Fibroblast of the aortic adventitia (primary cell): ENCODE data around the gene SEC16B. TPM values are rescaled to one million over a fixed set of nuclear protein-coding genes. Genes with fewer than 3 reads are reported as not detected.

Source experiments
- DNase-seq: peaks from one replicate; pipeline ENCODE4 v3.0.0-alpha.2; 2010; ENCODE audit warnings: low read depth
- H3K4me3 ChIP-seq: 2 replicates; pipeline ENCODE4 v1.5.1; 2011; ENCODE audit warnings: low read depth, mild to moderate bottlenecking, control low read depth, low read length, moderate library complexity
- total RNA-seq: library from RNA; depleted of rRNA; stranded (reverse); fragments of >200 nt; gene quantifications from 2 replicates; pipeline ENCODE4 v1.2.3, GENCODE V29; 2012; ENCODE audit warnings: low replicate concordance
- TF ChIP-seq, protein P1 (sequence below): IDR thresholded peaks from 2 replicates; pipeline ENCODE4 v1.5.1; 2011; ENCODE audit warnings: mild to moderate bottlenecking, low read length, control low read depth, inconsistent platforms; ENCODE audit not compliant: insufficient read depth

SEC16B gene, protein sequence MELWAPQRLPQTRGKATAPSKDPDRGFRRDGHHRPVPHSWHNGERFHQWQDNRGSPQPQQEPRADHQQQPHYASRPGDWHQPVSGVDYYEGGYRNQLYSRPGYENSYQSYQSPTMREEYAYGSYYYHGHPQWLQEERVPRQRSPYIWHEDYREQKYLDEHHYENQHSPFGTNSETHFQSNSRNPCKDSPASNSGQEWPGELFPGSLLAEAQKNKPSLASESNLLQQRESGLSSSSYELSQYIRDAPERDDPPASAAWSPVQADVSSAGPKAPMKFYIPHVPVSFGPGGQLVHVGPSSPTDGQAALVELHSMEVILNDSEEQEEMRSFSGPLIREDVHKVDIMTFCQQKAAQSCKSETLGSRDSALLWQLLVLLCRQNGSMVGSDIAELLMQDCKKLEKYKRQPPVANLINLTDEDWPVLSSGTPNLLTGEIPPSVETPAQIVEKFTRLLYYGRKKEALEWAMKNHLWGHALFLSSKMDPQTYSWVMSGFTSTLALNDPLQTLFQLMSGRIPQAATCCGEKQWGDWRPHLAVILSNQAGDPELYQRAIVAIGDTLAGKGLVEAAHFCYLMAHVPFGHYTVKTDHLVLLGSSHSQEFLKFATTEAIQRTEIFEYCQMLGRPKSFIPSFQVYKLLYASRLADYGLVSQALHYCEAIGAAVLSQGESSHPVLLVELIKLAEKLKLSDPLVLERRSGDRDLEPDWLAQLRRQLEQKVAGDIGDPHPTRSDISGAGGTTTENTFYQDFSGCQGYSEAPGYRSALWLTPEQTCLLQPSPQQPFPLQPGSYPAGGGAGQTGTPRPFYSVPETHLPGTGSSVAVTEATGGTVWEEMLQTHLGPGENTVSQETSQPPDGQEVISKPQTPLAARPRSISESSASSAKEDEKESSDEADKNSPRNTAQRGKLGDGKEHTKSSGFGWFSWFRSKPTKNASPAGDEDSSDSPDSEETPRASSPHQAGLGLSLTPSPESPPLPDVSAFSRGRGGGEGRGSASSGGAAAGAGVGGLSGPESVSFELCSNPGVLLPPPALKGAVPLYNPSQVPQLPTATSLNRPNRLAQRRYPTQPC
- total RNA-seq, result 1.6 and 4.8 TPM in 2 replicates

GRCh38 chr1:177969825-177970371 lies at the start of gene SEC16B:
TSS of gene SEC16B (minus strand) at chr1:177970058. CDS start at chr1:177967981, 2,077 bp downstream.
- no peak within 1 kb of the TSS for H3K4me3 ChIP-seq
- no peak for DNase-seq
- TF ChIP-seq, protein P1, sequence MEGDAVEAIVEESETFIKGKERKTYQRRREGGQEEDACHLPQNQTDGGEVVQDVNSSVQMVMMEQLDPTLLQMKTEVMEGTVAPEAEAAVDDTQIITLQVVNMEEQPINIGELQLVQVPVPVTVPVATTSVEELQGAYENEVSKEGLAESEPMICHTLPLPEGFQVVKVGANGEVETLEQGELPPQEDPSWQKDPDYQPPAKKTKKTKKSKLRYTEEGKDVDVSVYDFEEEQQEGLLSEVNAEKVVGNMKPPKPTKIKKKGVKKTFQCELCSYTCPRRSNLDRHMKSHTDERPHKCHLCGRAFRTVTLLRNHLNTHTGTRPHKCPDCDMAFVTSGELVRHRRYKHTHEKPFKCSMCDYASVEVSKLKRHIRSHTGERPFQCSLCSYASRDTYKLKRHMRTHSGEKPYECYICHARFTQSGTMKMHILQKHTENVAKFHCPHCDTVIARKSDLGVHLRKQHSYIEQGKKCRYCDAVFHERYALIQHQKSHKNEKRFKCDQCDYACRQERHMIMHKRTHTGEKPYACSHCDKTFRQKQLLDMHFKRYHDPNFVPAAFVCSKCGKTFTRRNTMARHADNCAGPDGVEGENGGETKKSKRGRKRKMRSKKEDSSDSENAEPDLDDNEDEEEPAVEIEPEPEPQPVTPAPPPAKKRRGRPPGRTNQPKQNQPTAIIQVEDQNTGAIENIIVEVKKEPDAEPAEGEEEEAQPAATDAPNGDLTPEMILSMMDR, result no peak

DNA sequence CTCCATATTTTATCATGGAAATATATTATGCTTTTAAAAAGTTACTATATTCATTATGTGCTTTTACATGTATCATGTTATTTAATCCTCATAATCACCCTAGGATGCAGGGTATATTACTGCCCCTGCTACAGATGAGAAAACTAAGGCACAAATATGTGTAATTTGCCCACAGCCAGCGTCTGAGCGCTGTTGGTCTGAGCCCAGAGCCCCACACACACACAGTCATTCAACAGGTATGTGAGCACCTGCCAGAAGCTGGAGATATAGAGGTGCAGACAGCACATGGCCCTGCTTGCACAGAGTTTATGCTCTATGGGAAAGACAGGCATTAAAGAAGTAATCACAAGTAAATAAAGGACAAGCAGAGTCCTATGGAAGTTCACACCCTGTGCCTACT lies 49.8 kb upstream of the SEC16B start:
- DNase-seq, result no peak
- no peak overlapping the region for H3K4me3 ChIP-seq
- TF ChIP-seq, protein P1, result no peak

- TF ChIP-seq, protein P1, result no peak
- DNase-seq, result no peak
- H3K4me3 ChIP-seq, result no peak overlapping the region
These were observed 49.4 kb upstream of the SEC16B start for GRCh38 chr1:178019208-178019607.

DNA sequence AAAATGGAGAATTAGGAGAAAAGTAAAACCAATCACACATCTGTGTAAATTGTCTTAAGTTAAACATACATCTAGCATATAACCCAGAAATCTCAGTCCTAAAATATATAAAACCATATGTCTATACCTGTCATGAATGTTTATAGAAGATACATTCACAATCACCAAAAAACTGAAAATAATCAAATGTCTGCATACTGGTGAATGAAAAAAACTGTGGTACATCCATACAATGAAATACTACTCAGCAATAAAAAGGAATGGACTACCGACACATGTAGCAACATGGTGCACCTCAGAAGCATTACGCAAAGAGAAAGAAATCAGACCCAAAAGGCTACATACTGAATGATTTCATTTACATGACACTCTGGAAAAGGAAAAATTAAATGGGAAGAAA lies 47.7 kb upstream of the SEC16B start:
- TF ChIP-seq, protein P1, result no peak
- no peak overlapping the region for H3K4me3 ChIP-seq
- no peak for DNase-seq

DNA sequence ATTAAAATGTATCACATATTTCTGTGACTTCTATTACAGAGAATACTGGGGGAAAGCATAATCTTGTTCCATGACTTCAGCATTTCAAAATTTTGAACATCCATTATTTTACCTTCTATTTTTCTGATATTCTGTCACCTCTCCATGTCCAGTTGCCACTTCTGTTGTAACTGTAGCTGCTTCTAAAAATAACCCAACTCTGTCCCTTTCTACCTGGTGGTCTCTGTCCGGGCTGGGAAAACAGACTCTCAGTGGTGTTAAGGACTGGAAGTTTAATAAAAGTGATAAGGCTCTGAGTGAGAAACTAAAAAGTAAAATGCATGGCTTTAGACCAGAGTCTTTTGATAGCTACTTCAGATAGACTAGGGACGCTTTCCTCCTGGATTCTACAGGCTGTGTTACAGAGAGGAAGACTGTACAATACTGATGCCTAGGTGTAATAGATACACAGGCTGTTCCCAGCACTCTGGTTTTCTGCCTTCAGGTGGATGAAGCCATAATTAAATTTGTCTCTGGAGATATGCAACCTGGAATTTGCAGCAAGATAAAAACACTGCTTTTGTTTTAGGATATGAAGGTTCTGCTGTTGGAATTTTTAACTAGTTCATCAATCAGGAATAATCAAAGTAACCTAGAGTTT lies 42.1 kb upstream of the SEC16B start:
- no peak overlapping the region for H3K4me3 ChIP-seq
- DNase-seq, result no peak
- TF ChIP-seq, protein P1, result no peak

DNA sequence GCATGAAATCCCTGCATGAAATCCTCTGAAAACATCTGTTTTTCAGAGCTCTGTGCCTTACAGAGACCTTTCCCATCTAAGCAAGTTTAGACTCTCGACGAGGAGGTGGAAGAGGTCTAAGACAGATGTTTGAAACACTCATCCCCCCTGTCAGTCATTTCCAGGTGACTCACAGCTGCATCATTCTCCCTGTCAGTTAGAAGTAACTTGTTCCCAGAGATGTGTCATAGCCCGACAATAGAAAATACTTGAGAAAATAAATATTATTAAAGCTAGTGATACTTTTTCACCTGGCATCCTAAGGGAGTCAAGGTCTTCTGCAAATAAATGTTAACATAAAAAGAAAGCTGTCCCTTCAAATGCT lies 41.6 kb upstream of the SEC16B start:
- TF ChIP-seq, protein P1, result no peak
- H3K4me3 ChIP-seq, result no peak overlapping the region
- DNase-seq, result peak; percentile 34
